B cell (primary cell): ENCODE data around the gene PILRB. TPM values are rescaled to one million over a fixed set of nuclear protein-coding genes. Genes with fewer than 3 reads are reported as not detected.
"Not testable (repeated sequence)": the region's sequence is repeated elsewhere in the genome, so short reads cannot be mapped to it uniquely, and the experiment has no call there.

Experiments used
- ATAC-seq: fragments of 200-7000 bp; cut with Tn5 transposase; one replicate; pipeline ENCODE4 v1.10.0; 2021; ENCODE audit warnings: low read depth, mild to moderate bottlenecking, moderate number of reproducible peaks, moderate library complexity
- CTCF ChIA-PET: fragments of 350-600 bp; sonication (Branson Sonifier 250); formaldehyde crosslinking; loops from one replicate; lab custom pipeline; 2021; ENCODE audit warnings: antibody characterized with exemption, inconsistent platforms; lab: Charles Lee
- POLR2A ChIA-PET: fragments of 350-600 bp; sonication (Branson Sonifier 250); formaldehyde crosslinking; loops from one replicate; lab custom pipeline; 2021; ENCODE audit warnings: antibody characterized with exemption; lab: Charles Lee
- DNase-seq: peaks from one replicate; pipeline ENCODE4 v3.0.0; 2013
- H2AFZ ChIP-seq: 2 replicates; pipeline ENCODE4 v1.6.1; 2012; ENCODE audit warnings: mild to moderate bottlenecking, low read depth, low read length; ENCODE audit not compliant: insufficient read depth, poor library complexity, severe bottlenecking
- H3K27ac ChIP-seq, 2 donors: 1 replicate in 1 of 2; 2 replicates in 1 of 2; pipeline ENCODE4 v1.5.1; 2012 to 2013; ENCODE audit warnings: low read length in 2 of 2, mild to moderate bottlenecking in 2 of 2, moderate library complexity in 1 of 2
- H3K27me3 ChIP-seq, 4 experiments: fragments of 200-600 bp in 1 of 4; sonication (generic) in 1 of 4; replicated peaks in 1 of 4; 1 replicate in 2 of 4; 2 replicates in 2 of 4; pipeline versions ENCODE4 v1.6.1 to v1.7.0; 2013 to 2016; ENCODE audit warnings: low read length in 3 of 4, mild to moderate bottlenecking in 2 of 4, mixed read lengths in 1 of 4, moderate library complexity in 1 of 4; ENCODE audit not compliant: insufficient read depth in 4 of 4, control insufficient read depth in 3 of 4; ENCODE audit errors: control extremely low read depth in 1 of 4
- H3K36me3 ChIP-seq, 2 experiments: replicated peaks in 1 of 2; 1 replicate in 1 of 2; 2 replicates in 1 of 2; pipeline versions ENCODE4 v1.6.1 to v1.7.1; 2013; ENCODE audit warnings: low read length in 1 of 2; ENCODE audit not compliant: insufficient read depth in 2 of 2, control insufficient read depth in 1 of 2; ENCODE audit errors: control extremely low read depth in 1 of 2, extremely low read depth in 1 of 2
- H3K4me1 ChIP-seq, 2 donors: fragments of 200-600 bp in 1 of 2; sonication (generic) in 1 of 2; 1 replicate in 1 of 2; 2 replicates in 1 of 2; pipeline versions ENCODE4 v1.5.1 to v1.6.1; 2013 to 2017; ENCODE audit warnings: low read length in 2 of 2; ENCODE audit not compliant: control insufficient read depth in 2 of 2, insufficient read depth in 2 of 2
- H3K4me2 ChIP-seq: replicated peaks from 2 replicates; pipeline ENCODE3; 2012; ENCODE audit warnings: mild to moderate bottlenecking, low read depth, low read length; ENCODE audit not compliant: poor library complexity, severe bottlenecking
- H3K4me3 ChIP-seq, 5 experiments: fragments of 200-600 bp in 1 of 5; sonication (generic) in 1 of 5; 1 replicate in 3 of 5; 2 replicates in 2 of 5; pipeline versions ENCODE4 v1.5.1 to v1.7.0; 2011 to 2016; ENCODE audit warnings: low read length in 4 of 5, mild to moderate bottlenecking in 4 of 5, low read depth in 2 of 5, control low read depth in 1 of 5, moderate library complexity in 1 of 5; ENCODE audit not compliant: insufficient read depth in 1 of 5; ENCODE audit errors: control extremely low read depth in 1 of 5, extremely low read depth in 1 of 5
- H3K79me2 ChIP-seq: fragments of 200-600 bp; sonication (generic); one replicate; pipeline ENCODE4 v1.6.0; 2016; ENCODE audit warnings: low read length; ENCODE audit not compliant: control insufficient read depth, insufficient read depth
- H3K9ac ChIP-seq: fragments of 200-600 bp; sonication (generic); 2 replicates; pipeline ENCODE4 v1.6.1; 2017; ENCODE audit warnings: mild to moderate bottlenecking, low read length, moderate library complexity
- H3K9me3 ChIP-seq, 3 donors: one replicate each; pipeline versions ENCODE4 v1.6.1 to v1.7.1; 2013; ENCODE audit warnings: low read length in 2 of 3; ENCODE audit not compliant: control insufficient read depth in 2 of 3, insufficient read depth in 1 of 3; ENCODE audit errors: control extremely low read depth in 1 of 3
- H4K20me1 ChIP-seq: 2 replicates; pipeline ENCODE4 v1.6.0; 2012; ENCODE audit warnings: mild to moderate bottlenecking, low read length; ENCODE audit not compliant: insufficient read depth, control insufficient read depth, poor library complexity, severe bottlenecking
- H3K27ac Mint-ChIP-seq: one replicate; pipeline ENCODE4 v1.8.0; 2021; ENCODE audit warnings: mixed read lengths
- H3K27me3 Mint-ChIP-seq: one replicate; pipeline ENCODE4 v1.8.0; 2021; ENCODE audit warnings: mixed read lengths
- H3K4me1 Mint-ChIP-seq: one replicate; pipeline ENCODE4 v1.8.0; 2021; ENCODE audit warnings: mixed read lengths
- H3K4me3 Mint-ChIP-seq: one replicate; pipeline ENCODE4 v1.8.0; 2021; ENCODE audit warnings: mixed read lengths
- H3K9me3 Mint-ChIP-seq: one replicate; pipeline ENCODE4 v1.8.0; 2022; ENCODE audit warnings: mixed read lengths; ENCODE audit not compliant: insufficient read depth
- WGBS: methylation state at CpG from one replicate; pipeline ENCODE4 v1.1.5; 2013; ENCODE audit warnings: missing lambda C conversion rate; ENCODE audit not compliant: insufficient coverage; 5-methylcytosine and 5-hydroxymethylcytosine counted together
- intact Hi-C: fragments of 100-400 bp; cut with micrococcal nuclease; formaldehyde crosslinking; loops from one replicate; pipeline ENCODE4 v1.10.0; 2022
- polyA plus RNA-seq: library from polyadenylated mRNA; depleted of rRNA; stranded (reverse); fragments of >200 nt; gene quantifications from 2 replicates; pipeline ENCODE4 v1.2.3, GENCODE V29; 2012
- total RNA-seq, 2 donors: library from RNA; stranded (reverse); fragments of 120-200 nt in 1 of 2; gene quantifications; 1 replicate in 1 of 2; 2 replicates in 1 of 2; pipeline versions ENCODE4 v1.2.3 to v1.2.4, GENCODE V29; 2013 to 2022
- TF ChIP-seq, protein P1 (sequence below): fragments of 200-600 bp; IDR thresholded peaks from one replicate; pipeline ENCODE4 v1.8.0; 2022; ENCODE audit warnings: antibody characterized with exemption, mild to moderate bottlenecking

Gene PILRB
- total and polyA plus RNA-seq, 2 donors (not counting 1 experiment from before 2014, with no cell fraction given) = 162 to 391 TPM

DNA sequence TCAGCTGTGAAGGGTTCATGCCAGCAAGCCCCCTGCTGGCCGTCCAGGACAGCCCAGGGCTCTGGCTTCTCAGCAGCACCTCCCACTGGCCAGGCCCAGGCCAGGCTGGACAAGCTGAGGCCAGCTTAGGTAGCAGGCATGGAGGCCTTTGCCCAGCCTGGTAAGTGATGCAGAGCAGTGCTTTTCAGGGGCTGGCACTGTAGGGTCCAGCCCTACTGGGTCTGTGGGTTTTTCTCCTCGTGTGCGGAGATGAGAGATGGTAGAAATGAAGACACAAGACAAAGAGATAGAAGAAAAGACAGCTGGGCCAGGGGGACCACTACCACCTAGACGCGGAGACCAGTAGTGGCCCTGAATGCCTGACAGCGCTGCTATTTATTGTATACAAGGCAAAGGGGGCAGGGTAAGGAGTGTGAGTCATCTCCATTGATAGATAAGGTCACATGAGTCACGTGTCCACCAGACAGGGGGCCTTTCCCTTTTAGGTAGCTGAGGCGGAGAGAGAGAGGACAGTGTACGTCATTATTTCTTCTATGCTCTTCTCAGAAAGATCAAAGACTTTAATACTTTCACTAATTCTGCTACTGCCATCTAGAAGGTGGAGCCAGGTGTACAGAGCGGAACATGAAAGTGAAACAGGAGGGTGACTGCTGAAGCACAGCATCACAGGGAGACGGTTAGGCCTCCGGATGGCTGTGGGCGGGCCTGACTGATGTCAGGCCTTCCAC, 13.2 kb upstream of the PILRB start:
- H3K36me3 ChIP-seq = peaks cover 9 to 52% of the 10 kb centered on the region in 2 experiments
- peak overlapping the region in 2 of 5 experiments; percentile 14 to 22 for H3K4me3 ChIP-seq
- H3K79me2 ChIP-seq = peaks cover 58% of the 10 kb centered on the region

More for the DNA sequence above, 13.2 kb upstream of the PILRB start:
- not testable (repeated sequence) for H2AFZ ChIP-seq, H3K27me3 Mint-ChIP-seq, H3K9me3 Mint-ChIP-seq, H3K9me3 ChIP-seq, H3K27me3 ChIP-seq, H4K20me1 ChIP-seq
- intact Hi-C loops = loop anchor here (1.0 to 10.0 kb wide), 6 partner anchors 8 to 217 kb away; partner anchors contain the start of genes MEPCE and ZCWPW1
- peaks cover 18 to 29% of the 10 kb centered on the region in 2 donors for H3K4me1 ChIP-seq
- Mint-ChIP-seq H3K4me3 (peak overlapping the region; percentile 79), H3K4me1 (peaks cover 38% of the 10 kb centered on the region), H3K27ac (peak overlapping the region; percentile 96)
- TF ChIP-seq, protein P1, sequence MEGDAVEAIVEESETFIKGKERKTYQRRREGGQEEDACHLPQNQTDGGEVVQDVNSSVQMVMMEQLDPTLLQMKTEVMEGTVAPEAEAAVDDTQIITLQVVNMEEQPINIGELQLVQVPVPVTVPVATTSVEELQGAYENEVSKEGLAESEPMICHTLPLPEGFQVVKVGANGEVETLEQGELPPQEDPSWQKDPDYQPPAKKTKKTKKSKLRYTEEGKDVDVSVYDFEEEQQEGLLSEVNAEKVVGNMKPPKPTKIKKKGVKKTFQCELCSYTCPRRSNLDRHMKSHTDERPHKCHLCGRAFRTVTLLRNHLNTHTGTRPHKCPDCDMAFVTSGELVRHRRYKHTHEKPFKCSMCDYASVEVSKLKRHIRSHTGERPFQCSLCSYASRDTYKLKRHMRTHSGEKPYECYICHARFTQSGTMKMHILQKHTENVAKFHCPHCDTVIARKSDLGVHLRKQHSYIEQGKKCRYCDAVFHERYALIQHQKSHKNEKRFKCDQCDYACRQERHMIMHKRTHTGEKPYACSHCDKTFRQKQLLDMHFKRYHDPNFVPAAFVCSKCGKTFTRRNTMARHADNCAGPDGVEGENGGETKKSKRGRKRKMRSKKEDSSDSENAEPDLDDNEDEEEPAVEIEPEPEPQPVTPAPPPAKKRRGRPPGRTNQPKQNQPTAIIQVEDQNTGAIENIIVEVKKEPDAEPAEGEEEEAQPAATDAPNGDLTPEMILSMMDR = peak; percentile 55
- H3K27ac ChIP-seq = peak overlapping the region; percentile 97 to 99
- ATAC-seq (peak; percentile 82), DNase-seq (peak; percentile 94)
- WGBS = 71% methylated on average over 3 of the region's 13 CpGs
- H3K9ac ChIP-seq = peak overlapping the region; percentile 55
- ChIA-PET POLR2A (interaction anchor here (0.6 to 1.7 kb wide), 11 partner anchors 9 to 262 kb away, joined by 3 to 5 read pairs (median 4); partner anchors contain the start of genes MEPCE, PVRIG and ZCWPW1), CTCF (interaction anchor here (0.7 to 5.0 kb wide), 19 partner anchors 9 to 231 kb away, joined by 3 to 66 read pairs (median 4); no protein-coding TSS in a partner anchor)
- H3K4me2 ChIP-seq = peak overlapping the region; percentile 54
